Stimulated activated CD8-positive, alpha-beta memory T cell treated with anti-CD3 and anti-CD28 coated beads, Interleukin-2, amount 100 ng/mL, for 1 hour (primary cell): ENCODE results near the gene SLC14A1.

Experiments used
- DNase-seq, 2 donors: peaks; one replicate each; pipeline ENCODE4 v3.0.0-alpha.2; 2020; ENCODE audit warnings: low read depth in 2 of 2

Gene SLC14A1

DNA sequence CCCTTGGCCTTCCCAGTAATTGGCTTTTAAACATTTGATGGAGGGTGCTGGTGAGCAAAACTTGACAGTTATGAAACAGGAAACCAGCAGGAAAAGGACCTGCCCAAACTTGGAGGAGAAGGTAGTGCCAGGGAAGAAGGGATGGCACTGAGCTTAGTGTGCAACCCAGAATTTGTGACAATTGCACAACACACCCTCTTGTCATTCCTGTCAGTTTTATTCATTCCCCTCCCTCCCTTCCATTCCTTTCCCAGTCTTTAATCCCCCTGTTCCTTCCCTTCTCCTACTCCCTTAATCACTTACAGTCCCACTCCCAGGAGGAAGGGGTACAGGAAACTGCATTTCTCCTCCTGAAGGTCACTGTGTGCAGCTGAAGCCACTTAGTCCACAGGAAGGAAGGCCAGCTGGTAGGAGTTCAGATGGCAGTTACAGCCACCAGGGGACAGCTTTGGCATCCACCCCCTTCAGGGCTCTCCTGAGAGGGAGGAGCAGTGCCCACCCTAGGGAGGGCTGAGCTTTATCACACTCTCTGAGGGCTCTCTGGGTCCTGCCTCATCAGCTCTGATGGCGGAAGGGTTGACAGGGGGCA, 77.5 kb downstream of the SLC14A1 start:
- DNase-seq: no peak
